Stomach (tissue), 4 donors: ENCODE data around the gene SCAI.

Source experiments
- POLR2A ChIP-seq, 4 donors: fragments of 450-650 bp; IDR thresholded peaks; one replicate each; pipeline ENCODE4 v1.6.1; 2016; ENCODE audit warnings: antibody characterized with exemption in 4 of 4, control low read depth in 2 of 4, mild to moderate bottlenecking in 1 of 4, moderate library complexity in 1 of 4
- POLR2AphosphoS5 ChIP-seq, 3 donors: sonication (generic); formaldehyde crosslinking; IDR thresholded peaks; one replicate each; pipeline ENCODE4 v1.6.1; 2016; ENCODE audit warnings: antibody characterized with exemption in 3 of 3
- TF ChIP-seq, protein P1 (sequence below), 7 experiments: fragments of 450-650 bp in 4 of 7; fragments of 200-600 bp in 3 of 7; sonication (generic) in 3 of 7; IDR thresholded peaks; one replicate each; pipeline ENCODE4 v1.5.1; 2016 to 2019; ENCODE audit warnings: antibody characterized with exemption in 7 of 7, control low read depth in 2 of 7, mild to moderate bottlenecking in 1 of 7

- TF ChIP-seq, protein P1, sequence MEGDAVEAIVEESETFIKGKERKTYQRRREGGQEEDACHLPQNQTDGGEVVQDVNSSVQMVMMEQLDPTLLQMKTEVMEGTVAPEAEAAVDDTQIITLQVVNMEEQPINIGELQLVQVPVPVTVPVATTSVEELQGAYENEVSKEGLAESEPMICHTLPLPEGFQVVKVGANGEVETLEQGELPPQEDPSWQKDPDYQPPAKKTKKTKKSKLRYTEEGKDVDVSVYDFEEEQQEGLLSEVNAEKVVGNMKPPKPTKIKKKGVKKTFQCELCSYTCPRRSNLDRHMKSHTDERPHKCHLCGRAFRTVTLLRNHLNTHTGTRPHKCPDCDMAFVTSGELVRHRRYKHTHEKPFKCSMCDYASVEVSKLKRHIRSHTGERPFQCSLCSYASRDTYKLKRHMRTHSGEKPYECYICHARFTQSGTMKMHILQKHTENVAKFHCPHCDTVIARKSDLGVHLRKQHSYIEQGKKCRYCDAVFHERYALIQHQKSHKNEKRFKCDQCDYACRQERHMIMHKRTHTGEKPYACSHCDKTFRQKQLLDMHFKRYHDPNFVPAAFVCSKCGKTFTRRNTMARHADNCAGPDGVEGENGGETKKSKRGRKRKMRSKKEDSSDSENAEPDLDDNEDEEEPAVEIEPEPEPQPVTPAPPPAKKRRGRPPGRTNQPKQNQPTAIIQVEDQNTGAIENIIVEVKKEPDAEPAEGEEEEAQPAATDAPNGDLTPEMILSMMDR (IDR thresholded peaks at IDR 0.05): no peak
- TF ChIP-seq POLR2A (IDR thresholded peaks at IDR 0.05) (no peak), POLR2AphosphoS5 (IDR thresholded peaks at IDR 0.05) (no peak)
Observed at GRCh38 chr9:124929464-124929863, 213.9 kb downstream of the SCAI start.
